Psoas muscle (tissue), 8 donors: ENCODE data around the gene SPTBN5. TPM values are rescaled to one million over a fixed set of nuclear protein-coding genes. Genes with fewer than 3 reads are reported as not detected.
A peak's percentile ranks its signal among the peaks of the same experiment; 100 is the strongest.

Experiments
- ATAC-seq, 4 donors: fragments of 200-7000 bp; cut with Tn5 transposase; one replicate each; pipeline ENCODE4 v1.9.1; 2020; ENCODE audit warnings: moderate library complexity in 3 of 4, mild to moderate bottlenecking in 2 of 4
- DNase-seq, 2 donors: peaks; one replicate each; pipeline ENCODE4 v3.0.0-alpha.2; 2020
- H3K27ac ChIP-seq: fragments of 200-600 bp; one replicate; pipeline ENCODE4 v1.8.0; 2022
- H3K27me3 ChIP-seq, 3 donors: fragments of 200-600 bp in 1 of 3; one replicate each; pipeline versions ENCODE4 v1.6.1 to v1.8.0; 2013 to 2022; ENCODE audit warnings: low read length in 2 of 3, mild to moderate bottlenecking in 2 of 3, moderate library complexity in 1 of 3; ENCODE audit not compliant: insufficient read depth in 3 of 3
- H3K36me3 ChIP-seq, 2 donors: fragments of 200-600 bp in 1 of 2; one replicate each; pipeline versions ENCODE4 v1.6.1 to v1.8.0; 2013 to 2022; ENCODE audit warnings: low read depth in 1 of 2, mild to moderate bottlenecking in 1 of 2, moderate library complexity in 1 of 2; ENCODE audit not compliant: insufficient read depth in 1 of 2
- H3K4me1 ChIP-seq: fragments of 200-600 bp; one replicate; pipeline ENCODE4 v1.8.0; 2022
- H3K4me3 ChIP-seq: fragments of 200-600 bp; one replicate; pipeline ENCODE4 v1.8.0; 2022; ENCODE audit warnings: mild to moderate bottlenecking
- H3K9me3 ChIP-seq: fragments of 200-600 bp; one replicate; pipeline ENCODE4 v1.8.0; 2022
- CTCF ChIP-seq: fragments of 200-600 bp; IDR thresholded peaks from one replicate; pipeline ENCODE4 v1.8.0; 2022; ENCODE audit warnings: antibody characterized with exemption
- WGBS, 3 donors: extraction: QIAGEN DNeasy Blood & Tissue Kit; methylation state at CpG; one replicate each; pipeline versions ENCODE4 v1.1.6 to v1.1.7; 2013; 5-methylcytosine and 5-hydroxymethylcytosine counted together
- intact Hi-C, 2 donors: fragments of 100-400 bp; cut with DNase I; formaldehyde crosslinking; loops; one replicate each; pipeline versions ENCODE4 v1.11.0 to v1.14.2; 2022
- polyA plus RNA-seq, 3 donors: library from polyadenylated mRNA; stranded (reverse); fragments of 200-250 nt; gene quantifications; one replicate each; pipeline ENCODE4 v1.2.3, GENCODE V29; 2013
- total RNA-seq, 4 donors: library from RNA; stranded (reverse); fragmentation: NEBNext Ultra II Directional in 2 of 4; extraction: Animal tissue kit (Norgen Biotek cat#: 25700) in 2 of 4; gene quantifications; one replicate each; pipeline versions ENCODE4 v1.2.1 to v1.2.4, GENCODE V29; 2021 to 2023
- donor health status: healthy with polysubstance abuse.
- donor health status: DM: no; HTN: no; CAD: no; lungs with moderate emphysema.
- donor health status: Bipolar disorder and iron deficiency.
- donor health status: healthy.
- donor health status: DM: yes; HTN: yes; CAD: no.
- donor health status: DM: no; HTN: no; CAD: no.
- donor health status: DM: no; HTN: no; CAD: no.
- donor health status: DM: yes; HTN: yes; CAD: no.

Gene SPTBN5
- total and polyA plus RNA-seq, 7 donors, result 0.10 to 0.47 (median 0.22) TPM

GRCh38 chr15:41814534-41814933 is 79.3 kb downstream of the SPTBN5 start:
- no peak overlapping the region for H3K27ac ChIP-seq
- no peak for DNase-seq
- no peak for TF ChIP-seq CTCF
- ATAC-seq, result no peak
- no peaks in the 10 kb centered on the region for H3K9me3 ChIP-seq
- 87 to 94% (median 93%) methylated on average over 5 of the region's 5 CpGs for WGBS, 3 donors
- no peak overlapping the region for H3K4me3 ChIP-seq
- no peaks in the 10 kb centered on the region for H3K4me1 ChIP-seq
- H3K27me3 ChIP-seq, result no peaks in the 10 kb centered on the region
- intact Hi-C loops, result loop anchor here in 1 of 2 donors (5.0 kb wide), 2 partner anchors 257 to 347 kb away; partner anchors contain the start of gene TYRO3
- peaks cover 3 to 68% of the 10 kb centered on the region in 2 donors for H3K36me3 ChIP-seq

GRCh38 chr15:41813426-41813825 is 80.4 kb downstream of the SPTBN5 start:
- DNase-seq (no peak), ATAC-seq (no peak)
- Histone ChIP-seq H3K36me3 (peaks cover 3 to 57% of the 10 kb centered on the region in 2 donors), H3K9me3 (no peaks in the 10 kb centered on the region), H3K4me1 (no peaks in the 10 kb centered on the region), H3K4me3 (no peak overlapping the region), H3K27me3 (no peaks in the 10 kb centered on the region), H3K27ac (no peak overlapping the region)
- intact Hi-C loops, result loop anchor here in 1 of 2 donors (5.0 kb wide), 2 partner anchors 256 to 346 kb away; partner anchors contain the start of gene TYRO3
- WGBS, 3 donors, result 87 to 89% (median 88%) methylated on average over 8 of the region's 8 CpGs
- no peak for TF ChIP-seq CTCF

GRCh38 chr15:41812820-41813375 is 81.0 kb downstream of the SPTBN5 start:
- no peak for TF ChIP-seq CTCF
- ATAC-seq, result no peak
- Histone ChIP-seq H3K9me3 (no peaks in the 10 kb centered on the region), H3K4me1 (no peaks in the 10 kb centered on the region), H3K27me3 (no peaks in the 10 kb centered on the region), H3K27ac (no peak overlapping the region), H3K4me3 (no peak overlapping the region), H3K36me3 (peaks cover 3 to 52% of the 10 kb centered on the region in 2 donors)
- no peak for DNase-seq
- intact Hi-C loops, result loop anchor here in 1 of 2 donors (5.0 kb wide), 2 partner anchors 256 to 346 kb away; partner anchors contain the start of gene TYRO3
- WGBS, 3 donors, result 94 to 95% (median 94%) methylated on average over 10 to 11 of the region's 11 CpGs

DNA sequence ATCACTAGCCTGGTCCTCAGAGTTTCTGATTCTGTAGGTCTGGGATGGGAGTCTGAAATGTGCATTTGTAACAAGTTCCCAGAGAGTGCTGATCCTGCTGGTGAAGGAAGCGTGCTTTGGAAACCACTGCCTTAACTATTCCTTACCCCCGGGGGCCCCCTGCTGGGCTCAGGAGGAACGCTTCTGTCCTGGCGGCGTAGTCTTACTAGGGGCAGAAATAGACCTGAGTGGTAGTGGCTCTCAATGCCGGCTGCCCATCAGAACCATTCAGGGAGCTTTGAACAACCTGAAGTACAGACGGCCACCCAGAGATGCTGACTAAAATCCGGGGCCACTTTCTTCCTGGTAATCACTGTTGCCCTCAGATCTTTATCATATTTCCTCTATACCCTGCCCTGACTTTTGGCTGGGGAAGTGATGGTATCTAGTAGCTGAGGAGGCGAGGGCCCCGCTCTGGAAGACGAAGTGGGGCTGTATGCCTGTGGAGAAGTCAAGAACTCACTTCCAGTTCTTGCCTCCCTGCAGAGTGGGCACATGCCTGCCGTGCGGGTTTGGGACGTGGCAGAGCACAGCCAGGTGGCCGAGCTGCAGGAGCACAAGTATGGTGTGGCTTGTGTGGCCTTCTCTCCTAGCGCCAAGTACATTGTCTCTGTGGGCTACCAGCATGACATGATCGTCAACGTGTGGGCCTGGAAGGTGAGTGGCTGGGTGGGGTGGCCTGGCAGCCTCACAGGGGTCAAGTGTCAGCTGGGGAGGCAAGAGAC is 82.2 kb downstream of the SPTBN5 start:
- no peak overlapping the region for H3K27ac ChIP-seq

More for the DNA sequence above, 82.2 kb downstream of the SPTBN5 start:
- Histone ChIP-seq H3K4me1 (no peaks in the 10 kb centered on the region), H3K4me3 (no peak overlapping the region), H3K27me3 (no peaks in the 10 kb centered on the region), H3K36me3 (peaks cover 3 to 39% of the 10 kb centered on the region in 2 donors), H3K9me3 (no peaks in the 10 kb centered on the region)
- ATAC-seq, result peak; percentile 95 to 99 (median 98)
- peak; percentile 92 for TF ChIP-seq CTCF
- WGBS, 3 donors, result 51 to 54% (median 51%) methylated on average over 18 of the region's 18 CpGs
- intact Hi-C loops, result loop anchor here (1.0 to 5.0 kb wide), 4 partner anchors 37 to 344 kb away; partner anchors contain the start of genes MAPKBP1 (in 2 of the 2) and TYRO3 (in 1 of the 2)
- DNase-seq, result peak; percentile 86 to 91
